HFFc6 (cell line): ENCODE measurements around the gene TULP3. TPM values are rescaled to one million over a fixed set of nuclear protein-coding genes. Genes with fewer than 3 reads are reported as not detected.

Experiments
- DNase-seq: peaks from one replicate; pipeline ENCODE4 v3.0.0-alpha.2; 2018
- H3K27ac Mint-ChIP-seq: 2 replicates; pipeline ENCODE4 v1.8.0; 2020; ENCODE audit warnings: mild to moderate bottlenecking, mixed read lengths
- H3K27me3 Mint-ChIP-seq: 2 replicates; pipeline ENCODE4 v1.8.0; 2021; ENCODE audit warnings: mild to moderate bottlenecking, moderate library complexity, mixed read lengths; ENCODE audit not compliant: insufficient read depth
- H3K36me3 Mint-ChIP-seq: 2 replicates; pipeline ENCODE4 v1.8.0; 2021; ENCODE audit warnings: low read depth, mixed read lengths
- H3K4me1 Mint-ChIP-seq: 2 replicates; pipeline ENCODE4 v1.8.0; 2020; ENCODE audit warnings: low read depth, mixed read lengths
- H3K4me3 Mint-ChIP-seq: 2 replicates; pipeline ENCODE4 v1.8.0; 2020; ENCODE audit warnings: mild to moderate bottlenecking, moderate library complexity, mixed read lengths
- H3K9me3 Mint-ChIP-seq: 2 replicates; pipeline ENCODE4 v1.8.0; 2020; ENCODE audit warnings: mild to moderate bottlenecking, mixed read lengths
- total RNA-seq, 6 experiments: library from RNA; stranded (reverse); fragmentation: NEBNext Ultra II Directional; extraction: Animal tissue kit (Norgen Biotek cat#: 25700); gene quantifications; 2 replicates in 1 of 6; 3 replicates in 5 of 6; pipeline ENCODE4 v1.2.3, GENCODE V29; 2021
- TF ChIP-seq, protein P1 (sequence below): fragments of 200-600 bp; sonication (generic); IDR thresholded peaks from 2 replicates; pipeline ENCODE4 v1.5.0; 2021; ENCODE audit warnings: antibody characterized with exemption, mild to moderate bottlenecking

TULP3 gene
- total RNA-seq, 6 experiments from 2014 or later = 25.8 to 34.0 (median 31.6) TPM

DNA sequence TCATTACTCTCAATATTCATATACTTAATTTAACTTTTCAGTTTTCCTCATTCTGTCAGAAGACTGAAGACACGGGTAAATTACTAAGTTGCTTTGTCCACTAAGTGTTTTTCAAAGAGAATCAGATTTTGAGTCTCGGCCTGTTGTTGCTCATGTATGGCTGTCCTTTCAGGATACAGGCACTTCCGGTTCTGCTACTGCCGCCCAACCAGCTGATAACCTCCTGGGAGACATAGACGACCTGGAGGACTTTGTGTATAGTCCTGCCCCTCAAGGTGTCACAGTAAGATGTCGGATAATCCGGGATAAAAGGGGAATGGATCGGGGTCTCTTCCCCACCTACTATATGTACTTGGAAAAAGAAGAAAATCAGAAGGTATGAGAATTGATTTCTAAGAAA, 40.2 kb downstream of the TULP3 start:
- no peak for DNase-seq
- peaks cover 23% of the 10 kb centered on the region for H3K36me3 Mint-ChIP-seq
- TF ChIP-seq, protein P1, sequence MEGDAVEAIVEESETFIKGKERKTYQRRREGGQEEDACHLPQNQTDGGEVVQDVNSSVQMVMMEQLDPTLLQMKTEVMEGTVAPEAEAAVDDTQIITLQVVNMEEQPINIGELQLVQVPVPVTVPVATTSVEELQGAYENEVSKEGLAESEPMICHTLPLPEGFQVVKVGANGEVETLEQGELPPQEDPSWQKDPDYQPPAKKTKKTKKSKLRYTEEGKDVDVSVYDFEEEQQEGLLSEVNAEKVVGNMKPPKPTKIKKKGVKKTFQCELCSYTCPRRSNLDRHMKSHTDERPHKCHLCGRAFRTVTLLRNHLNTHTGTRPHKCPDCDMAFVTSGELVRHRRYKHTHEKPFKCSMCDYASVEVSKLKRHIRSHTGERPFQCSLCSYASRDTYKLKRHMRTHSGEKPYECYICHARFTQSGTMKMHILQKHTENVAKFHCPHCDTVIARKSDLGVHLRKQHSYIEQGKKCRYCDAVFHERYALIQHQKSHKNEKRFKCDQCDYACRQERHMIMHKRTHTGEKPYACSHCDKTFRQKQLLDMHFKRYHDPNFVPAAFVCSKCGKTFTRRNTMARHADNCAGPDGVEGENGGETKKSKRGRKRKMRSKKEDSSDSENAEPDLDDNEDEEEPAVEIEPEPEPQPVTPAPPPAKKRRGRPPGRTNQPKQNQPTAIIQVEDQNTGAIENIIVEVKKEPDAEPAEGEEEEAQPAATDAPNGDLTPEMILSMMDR = no peak
- no peaks in the 10 kb centered on the region for H3K27me3 Mint-ChIP-seq
- H3K27ac Mint-ChIP-seq = no peak overlapping the region
- H3K4me3 Mint-ChIP-seq = no peak overlapping the region
- H3K9me3 Mint-ChIP-seq = no peaks in the 10 kb centered on the region
- peaks cover 13% of the 10 kb centered on the region for H3K4me1 Mint-ChIP-seq

DNA sequence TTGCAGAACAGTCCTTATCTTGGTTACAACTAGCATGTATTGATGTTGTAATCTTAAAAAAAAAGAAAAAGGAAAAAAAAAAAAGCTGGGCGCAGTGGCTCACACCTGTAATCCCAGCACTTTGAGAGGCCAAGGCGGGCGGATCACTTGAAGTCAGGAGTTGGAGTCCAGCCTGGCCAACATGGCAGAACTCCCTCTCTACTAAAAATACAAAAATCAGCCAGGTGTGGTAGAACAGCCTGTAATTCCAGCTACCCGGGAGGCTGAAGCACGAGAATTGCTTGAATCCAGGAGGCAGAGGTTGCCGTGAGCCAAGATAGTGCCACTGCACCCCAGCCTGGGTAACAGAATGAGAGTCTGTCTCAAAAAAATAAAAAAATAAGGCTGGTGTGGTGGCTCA, 42.9 kb downstream of the TULP3 start:
- H3K36me3 Mint-ChIP-seq = peaks cover 29% of the 10 kb centered on the region
- no peak for DNase-seq
- H3K4me3 Mint-ChIP-seq = no peak overlapping the region
- peaks cover 10% of the 10 kb centered on the region for H3K4me1 Mint-ChIP-seq
- H3K9me3 Mint-ChIP-seq = no peaks in the 10 kb centered on the region
- TF ChIP-seq, protein P1 = no peak
- no peak overlapping the region for H3K27ac Mint-ChIP-seq
- H3K27me3 Mint-ChIP-seq = no peaks in the 10 kb centered on the region

DNA sequence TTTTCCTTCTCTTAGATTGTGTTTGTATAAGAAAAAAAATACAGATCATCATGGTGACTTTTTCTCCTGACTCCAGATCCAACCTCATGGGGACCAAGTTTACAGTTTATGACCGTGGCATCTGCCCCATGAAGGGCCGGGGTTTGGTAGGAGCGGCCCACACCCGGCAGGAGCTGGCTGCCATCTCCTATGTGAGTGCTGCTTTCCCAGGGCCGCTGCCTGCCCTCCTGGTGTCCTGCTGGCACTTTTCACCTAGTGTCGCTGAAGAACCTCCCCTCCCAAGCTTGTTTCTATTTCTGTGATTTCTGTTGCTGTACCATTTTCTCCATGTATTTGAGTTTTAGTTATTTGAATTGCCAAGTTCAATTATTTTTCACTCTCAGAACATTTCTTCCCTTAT, 43.7 kb downstream of the TULP3 start:
- TF ChIP-seq, protein P1 = no peak
- Mint-ChIP-seq H3K27ac (no peak overlapping the region), H3K36me3 (peaks cover 29% of the 10 kb centered on the region), H3K4me1 (peaks cover 10% of the 10 kb centered on the region), H3K4me3 (no peak overlapping the region), H3K27me3 (peaks cover 2% of the 10 kb centered on the region; the same call in 1 of the 2 replicates), H3K9me3 (no peaks in the 10 kb centered on the region)
- no peak for DNase-seq

DNA sequence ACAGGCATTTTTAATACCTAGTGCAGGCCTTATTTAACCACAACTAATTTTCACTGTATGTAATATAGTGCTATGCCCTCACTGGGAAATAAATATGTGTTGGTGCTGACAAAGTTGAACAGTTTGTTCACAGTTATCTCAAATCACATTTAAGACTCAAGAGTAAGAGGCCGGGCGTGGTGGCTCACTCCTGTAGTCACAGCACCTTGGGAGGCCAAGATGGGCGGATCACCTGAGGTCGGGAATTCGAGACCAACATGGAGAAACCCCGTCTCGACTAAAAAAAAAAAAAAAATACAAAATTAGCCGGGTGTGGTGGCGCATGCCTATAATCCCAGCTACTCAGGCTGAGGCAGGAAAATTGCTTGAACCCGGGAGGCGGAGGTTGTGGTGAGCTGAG, 45.6 kb downstream of the TULP3 start:
- no peaks in the 10 kb centered on the region for H3K9me3 Mint-ChIP-seq
- no peak overlapping the region for H3K4me3 Mint-ChIP-seq
- no peak overlapping the region for H3K27ac Mint-ChIP-seq
- TF ChIP-seq, protein P1 = no peak
- peaks cover 10% of the 10 kb centered on the region for H3K4me1 Mint-ChIP-seq
- H3K27me3 Mint-ChIP-seq = peaks cover 2% of the 10 kb centered on the region; the same call in 1 of the 2 replicates
- H3K36me3 Mint-ChIP-seq = peaks cover 21% of the 10 kb centered on the region
- DNase-seq = no peak

DNA sequence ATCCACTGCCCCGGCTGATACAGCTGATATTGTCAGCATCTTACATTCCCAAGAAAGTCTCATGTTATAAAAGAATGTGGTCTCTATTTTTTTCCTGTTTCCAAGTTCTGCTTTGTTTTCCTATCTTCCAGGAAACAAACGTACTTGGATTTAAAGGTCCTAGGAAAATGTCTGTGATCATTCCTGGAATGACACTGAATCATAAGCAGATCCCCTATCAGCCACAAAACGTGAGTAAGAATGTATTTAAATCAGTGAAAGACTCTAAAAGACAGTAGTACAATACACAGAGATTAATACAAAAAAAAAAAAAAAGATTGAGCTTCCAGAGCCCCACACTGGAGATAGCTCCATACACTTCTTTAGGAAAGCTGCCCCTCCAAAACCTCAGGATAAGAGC, 46.8 kb downstream of the TULP3 start:
- Mint-ChIP-seq H3K4me3 (no peak overlapping the region), H3K27me3 (peaks cover 2% of the 10 kb centered on the region; the same call in 1 of the 2 replicates), H3K27ac (no peak overlapping the region), H3K36me3 (peaks cover 19% of the 10 kb centered on the region; the same call in 1 of the 2 replicates), H3K4me1 (peaks cover 8% of the 10 kb centered on the region), H3K9me3 (no peaks in the 10 kb centered on the region)
- no peak for DNase-seq
- TF ChIP-seq, protein P1 = no peak

DNA sequence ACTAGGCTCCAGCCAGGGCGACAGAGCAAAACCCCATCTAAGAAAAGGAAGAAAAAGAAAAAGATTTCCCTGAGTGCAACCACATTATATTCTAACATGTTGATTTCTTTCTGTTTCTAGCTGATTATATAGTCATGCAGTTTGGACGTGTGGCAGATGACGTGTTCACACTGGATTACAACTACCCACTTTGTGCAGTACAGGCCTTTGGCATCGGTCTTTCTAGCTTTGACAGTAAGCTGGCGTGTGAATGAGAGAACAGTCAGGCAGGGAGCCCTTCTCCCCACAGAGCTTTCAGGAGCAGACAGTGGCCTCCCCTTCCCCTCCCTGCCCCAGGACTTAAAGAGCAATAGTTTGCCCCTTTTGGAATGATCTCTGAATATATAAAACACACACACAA, 48.5 kb downstream of the TULP3 start:
- no peak for DNase-seq
- no peak overlapping the region for H3K27ac Mint-ChIP-seq
- H3K4me1 Mint-ChIP-seq = no peaks in the 10 kb centered on the region
- TF ChIP-seq, protein P1 = no peak
- H3K36me3 Mint-ChIP-seq = peaks cover 18% of the 10 kb centered on the region; the same call in 1 of the 2 replicates
- peaks cover 2% of the 10 kb centered on the region; the same call in 1 of the 2 replicates for H3K27me3 Mint-ChIP-seq
- no peaks in the 10 kb centered on the region for H3K9me3 Mint-ChIP-seq
- no peak overlapping the region for H3K4me3 Mint-ChIP-seq
